SK-N-SH treated with all-trans-retinoic acid at 6 μM for 48 hours (cell line): Measurements from ENCODE around the gene MAPK7.

ENCODE experiments used
- ATAC-seq: fragments of 200-7000 bp; cut with Tn5 transposase; 3 replicates; pipeline ENCODE4 v1.9.1; 2020; ENCODE audit warnings: mild to moderate bottlenecking, moderate library complexity
- ARNTL ChIP-seq: fragments of 450-650 bp; formaldehyde crosslinking; IDR thresholded peaks from 2 replicates; pipeline ENCODE4 v1.5.0; 2020; ENCODE audit warnings: low read depth, mild to moderate bottlenecking, moderate library complexity, borderline replicate concordance
- BACH2 ChIP-seq: fragments of 250-450 bp; sonication (Bioruptor Pico); IDR thresholded peaks from 2 replicates; pipeline ENCODE4 v1.9.0; 2021; ENCODE audit warnings: mild to moderate bottlenecking, borderline replicate concordance
- ESRRG ChIP-seq: fragments of 250-450 bp; sonication (Bioruptor Pico); IDR thresholded peaks from 2 replicates; pipeline ENCODE4 v1.6.1; 2021; ENCODE audit warnings: mild to moderate bottlenecking
- GLIS3 ChIP-seq: fragments of 250-450 bp; sonication (Bioruptor Pico); IDR thresholded peaks from 2 replicates; pipeline ENCODE4 v1.5.0; 2020; ENCODE audit warnings: mild to moderate bottlenecking, moderate library complexity
- ISL1 ChIP-seq: fragments of 250-450 bp; sonication (Bioruptor Pico); IDR thresholded peaks from 2 replicates; pipeline ENCODE4 v2.1.2; 2022; ENCODE audit warnings: mild to moderate bottlenecking, moderate library complexity
- OSR1 ChIP-seq: fragments of 250-450 bp; sonication (Bioruptor Pico); IDR thresholded peaks from 2 replicates; pipeline ENCODE4 v1.8.0; 2022; ENCODE audit warnings: moderate library complexity, mild to moderate bottlenecking, inconsistent platforms
- POU6F1 ChIP-seq: fragments of 250-450 bp; sonication (Bioruptor Pico); IDR thresholded peaks from 2 replicates; pipeline ENCODE4 v1.8.0; 2021; ENCODE audit warnings: low read depth, mild to moderate bottlenecking, moderate library complexity, borderline replicate concordance
- PPARA ChIP-seq: fragments of 250-450 bp; sonication (Bioruptor Pico); IDR thresholded peaks from 2 replicates; pipeline ENCODE4 v1.5.0; 2020; ENCODE audit warnings: mild to moderate bottlenecking, borderline replicate concordance
- RARB ChIP-seq: fragments of 250-450 bp; sonication (Bioruptor Pico); IDR thresholded peaks from 2 replicates; pipeline ENCODE4 v1.8.0; 2021; ENCODE audit warnings: mild to moderate bottlenecking, moderate library complexity
- SNAI2 ChIP-seq: fragments of 250-450 bp; sonication (Bioruptor Pico); IDR thresholded peaks from 2 replicates; pipeline ENCODE4 v1.5.0; 2020; ENCODE audit warnings: mild to moderate bottlenecking, moderate library complexity
- TCF4 ChIP-seq: fragments of 250-450 bp; sonication (Bioruptor Pico); IDR thresholded peaks from 2 replicates; pipeline ENCODE4 v1.8.0; 2021; ENCODE audit warnings: mild to moderate bottlenecking, moderate library complexity, borderline replicate concordance
- TOX ChIP-seq: fragments of 250-450 bp; sonication (Bioruptor Pico); IDR thresholded peaks from 2 replicates; pipeline ENCODE4 v1.8.0; 2021; ENCODE audit warnings: mild to moderate bottlenecking, moderate library complexity, borderline replicate concordance
- ZC3H10 ChIP-seq: fragments of 250-450 bp; sonication (Bioruptor Pico); IDR thresholded peaks from 2 replicates; pipeline ENCODE4 v1.5.1; 2021; ENCODE audit warnings: mild to moderate bottlenecking, moderate library complexity
- ZFP3 ChIP-seq: fragments of 250-450 bp; sonication (Bioruptor Pico); IDR thresholded peaks from 2 replicates; pipeline ENCODE4 v1.5.0; 2020; ENCODE audit warnings: mild to moderate bottlenecking, moderate library complexity
- ZFP30 ChIP-seq: fragments of 450-650 bp; formaldehyde crosslinking; IDR thresholded peaks from 2 replicates; pipeline ENCODE4 v1.5.0; 2022; ENCODE audit warnings: mild to moderate bottlenecking, moderate library complexity
- ZNF565 ChIP-seq: fragments of 450-650 bp; formaldehyde crosslinking; conservative IDR thresholded peaks from 2 replicates; pipeline ENCODE4 v1.5.0; 2020; ENCODE audit warnings: low read depth, mild to moderate bottlenecking, moderate library complexity
- ZNF70 ChIP-seq: fragments of 450-650 bp; formaldehyde crosslinking; IDR thresholded peaks from 2 replicates; pipeline ENCODE4 v1.5.0; 2020; ENCODE audit warnings: mild to moderate bottlenecking, moderate library complexity
- ZNF8 ChIP-seq: fragments of 450-650 bp; formaldehyde crosslinking; IDR thresholded peaks from 2 replicates; pipeline ENCODE4 v1.5.0; 2020; ENCODE audit warnings: mild to moderate bottlenecking, moderate library complexity
- TF ChIP-seq, protein P1 (sequence below): fragments of 250-450 bp; sonication (Bioruptor Pico); IDR thresholded peaks from 2 replicates; pipeline ENCODE4 v1.5.1; 2021; ENCODE audit warnings: mild to moderate bottlenecking, moderate library complexity
- TF ChIP-seq, protein P2 (sequence below): fragments of 250-450 bp; sonication (Bioruptor Pico); IDR thresholded peaks from 2 replicates; pipeline ENCODE4 v1.5.1; 2020; ENCODE audit warnings: low read depth, mild to moderate bottlenecking, moderate library complexity
- TF ChIP-seq, protein P3 (sequence below): fragments of 250-450 bp; sonication (Bioruptor Pico); IDR thresholded peaks from 2 replicates; pipeline ENCODE4 v1.5.0; 2020; ENCODE audit warnings: mild to moderate bottlenecking, moderate library complexity
- TF ChIP-seq, protein P4 (sequence below): fragments of 250-450 bp; sonication (Bioruptor Pico); IDR thresholded peaks from 2 replicates; pipeline ENCODE4 v1.8.0; 2020; ENCODE audit warnings: mild to moderate bottlenecking, moderate library complexity, borderline replicate concordance

The MAPK7 gene

GRCh38 chr17:19386051-19386929, 8.0 kb downstream of the MAPK7 start:
- peak; percentile 37 for ATAC-seq
- no peak for TF ChIP-seq ZFP30 (CRISPR knock-in tag)
- TF ChIP-seq TOX (CRISPR knock-in tag): no peak
- TF ChIP-seq SNAI2 (CRISPR knock-in tag): no peak
- TF ChIP-seq ZNF70 (CRISPR knock-in tag): no peak
- TF ChIP-seq, protein P1, sequence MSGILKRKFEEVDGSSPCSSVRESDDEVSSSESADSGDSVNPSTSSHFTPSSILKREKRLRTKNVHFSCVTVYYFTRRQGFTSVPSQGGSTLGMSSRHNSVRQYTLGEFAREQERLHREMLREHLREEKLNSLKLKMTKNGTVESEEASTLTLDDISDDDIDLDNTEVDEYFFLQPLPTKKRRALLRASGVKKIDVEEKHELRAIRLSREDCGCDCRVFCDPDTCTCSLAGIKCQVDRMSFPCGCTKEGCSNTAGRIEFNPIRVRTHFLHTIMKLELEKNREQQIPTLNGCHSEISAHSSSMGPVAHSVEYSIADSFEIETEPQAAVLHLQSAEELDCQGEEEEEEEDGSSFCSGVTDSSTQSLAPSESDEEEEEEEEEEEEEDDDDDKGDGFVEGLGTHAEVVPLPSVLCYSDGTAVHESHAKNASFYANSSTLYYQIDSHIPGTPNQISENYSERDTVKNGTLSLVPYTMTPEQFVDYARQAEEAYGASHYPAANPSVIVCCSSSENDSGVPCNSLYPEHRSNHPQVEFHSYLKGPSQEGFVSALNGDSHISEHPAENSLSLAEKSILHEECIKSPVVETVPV (CRISPR knock-in tag): no peak
- TF ChIP-seq ARNTL (CRISPR knock-in tag): no peak
- no peak for TF ChIP-seq ZFP3 (CRISPR knock-in tag)
- TF ChIP-seq ZNF8 (CRISPR knock-in tag): no peak
- TF ChIP-seq, protein P2, sequence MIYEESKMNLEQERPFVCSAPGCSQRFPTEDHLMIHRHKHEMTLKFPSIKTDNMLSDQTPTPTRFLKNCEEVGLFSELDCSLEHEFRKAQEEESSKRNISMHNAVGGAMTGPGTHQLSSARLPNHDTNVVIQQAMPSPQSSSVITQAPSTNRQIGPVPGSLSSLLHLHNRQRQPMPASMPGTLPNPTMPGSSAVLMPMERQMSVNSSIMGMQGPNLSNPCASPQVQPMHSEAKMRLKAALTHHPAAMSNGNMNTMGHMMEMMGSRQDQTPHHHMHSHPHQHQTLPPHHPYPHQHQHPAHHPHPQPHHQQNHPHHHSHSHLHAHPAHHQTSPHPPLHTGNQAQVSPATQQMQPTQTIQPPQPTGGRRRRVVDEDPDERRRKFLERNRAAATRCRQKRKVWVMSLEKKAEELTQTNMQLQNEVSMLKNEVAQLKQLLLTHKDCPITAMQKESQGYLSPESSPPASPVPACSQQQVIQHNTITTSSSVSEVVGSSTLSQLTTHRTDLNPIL: no peak
- no peak for TF ChIP-seq ZNF565
- no peak for TF ChIP-seq ISL1 (CRISPR knock-in tag)
- TF ChIP-seq RARB (CRISPR knock-in tag): no peak
- TF ChIP-seq PPARA: no peak
- no peak for TF ChIP-seq TCF4 (CRISPR knock-in tag)
- no peak for TF ChIP-seq BACH2 (CRISPR knock-in tag)
- no peak for TF ChIP-seq OSR1 (CRISPR knock-in tag)
- TF ChIP-seq, protein P3, sequence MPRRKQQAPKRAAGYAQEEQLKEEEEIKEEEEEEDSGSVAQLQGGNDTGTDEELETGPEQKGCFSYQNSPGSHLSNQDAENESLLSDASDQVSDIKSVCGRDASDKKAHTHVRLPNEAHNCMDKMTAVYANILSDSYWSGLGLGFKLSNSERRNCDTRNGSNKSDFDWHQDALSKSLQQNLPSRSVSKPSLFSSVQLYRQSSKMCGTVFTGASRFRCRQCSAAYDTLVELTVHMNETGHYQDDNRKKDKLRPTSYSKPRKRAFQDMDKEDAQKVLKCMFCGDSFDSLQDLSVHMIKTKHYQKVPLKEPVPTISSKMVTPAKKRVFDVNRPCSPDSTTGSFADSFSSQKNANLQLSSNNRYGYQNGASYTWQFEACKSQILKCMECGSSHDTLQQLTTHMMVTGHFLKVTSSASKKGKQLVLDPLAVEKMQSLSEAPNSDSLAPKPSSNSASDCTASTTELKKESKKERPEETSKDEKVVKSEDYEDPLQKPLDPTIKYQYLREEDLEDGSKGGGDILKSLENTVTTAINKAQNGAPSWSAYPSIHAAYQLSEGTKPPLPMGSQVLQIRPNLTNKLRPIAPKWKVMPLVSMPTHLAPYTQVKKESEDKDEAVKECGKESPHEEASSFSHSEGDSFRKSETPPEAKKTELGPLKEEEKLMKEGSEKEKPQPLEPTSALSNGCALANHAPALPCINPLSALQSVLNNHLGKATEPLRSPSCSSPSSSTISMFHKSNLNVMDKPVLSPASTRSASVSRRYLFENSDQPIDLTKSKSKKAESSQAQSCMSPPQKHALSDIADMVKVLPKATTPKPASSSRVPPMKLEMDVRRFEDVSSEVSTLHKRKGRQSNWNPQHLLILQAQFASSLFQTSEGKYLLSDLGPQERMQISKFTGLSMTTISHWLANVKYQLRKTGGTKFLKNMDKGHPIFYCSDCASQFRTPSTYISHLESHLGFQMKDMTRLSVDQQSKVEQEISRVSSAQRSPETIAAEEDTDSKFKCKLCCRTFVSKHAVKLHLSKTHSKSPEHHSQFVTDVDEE: no peak

GRCh38 chr17:19386974-19387920, 8.9 kb downstream of the MAPK7 start, which contains the start of gene MFAP4:
TSS of gene MFAP4 (minus strand) at chr17:19387190. CDS start at chr17:19387155, 35 bp downstream.
- ATAC-seq: peak; percentile 77
- TF ChIP-seq RARB (CRISPR knock-in tag) (no peak), ZFP30 (CRISPR knock-in tag) (no peak), ZNF8 (CRISPR knock-in tag) (0 out of 2 replicates have a peak, but pooled peaks have one; percentile 46), TOX (CRISPR knock-in tag) (no peak), ZNF565 (no peak), ISL1 (CRISPR knock-in tag) (no peak), ZFP3 (CRISPR knock-in tag) (no peak), TCF4 (CRISPR knock-in tag) (peak; percentile 86), POU6F1 (CRISPR knock-in tag) (no peak), ARNTL (CRISPR knock-in tag) (no peak), GLIS3 (CRISPR knock-in tag) (no peak), ZNF70 (CRISPR knock-in tag) (no peak), ESRRG (CRISPR knock-in tag) (no peak), ZC3H10 (CRISPR knock-in tag) (no peak)
- TF ChIP-seq, protein P4, sequence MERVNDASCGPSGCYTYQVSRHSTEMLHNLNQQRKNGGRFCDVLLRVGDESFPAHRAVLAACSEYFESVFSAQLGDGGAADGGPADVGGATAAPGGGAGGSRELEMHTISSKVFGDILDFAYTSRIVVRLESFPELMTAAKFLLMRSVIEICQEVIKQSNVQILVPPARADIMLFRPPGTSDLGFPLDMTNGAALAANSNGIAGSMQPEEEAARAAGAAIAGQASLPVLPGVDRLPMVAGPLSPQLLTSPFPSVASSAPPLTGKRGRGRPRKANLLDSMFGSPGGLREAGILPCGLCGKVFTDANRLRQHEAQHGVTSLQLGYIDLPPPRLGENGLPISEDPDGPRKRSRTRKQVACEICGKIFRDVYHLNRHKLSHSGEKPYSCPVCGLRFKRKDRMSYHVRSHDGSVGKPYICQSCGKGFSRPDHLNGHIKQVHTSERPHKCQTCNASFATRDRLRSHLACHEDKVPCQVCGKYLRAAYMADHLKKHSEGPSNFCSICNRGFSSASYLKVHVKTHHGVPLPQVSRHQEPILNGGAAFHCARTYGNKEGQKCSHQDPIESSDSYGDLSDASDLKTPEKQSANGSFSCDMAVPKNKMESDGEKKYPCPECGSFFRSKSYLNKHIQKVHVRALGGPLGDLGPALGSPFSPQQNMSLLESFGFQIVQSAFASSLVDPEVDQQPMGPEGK (CRISPR knock-in tag): peak; percentile 98
- TF ChIP-seq, protein P3: peak; percentile 48; the same call in 1 of the 2 replicates
- TF ChIP-seq, protein P2: no peak
